Nephron (organoid): Measurements from ENCODE around the gene WIF1.

Experiments
- H3K27ac Mint-ChIP-seq, 3 experiments: 2 replicates each; pipeline ENCODE4 v1.8.0; 2020; ENCODE audit warnings: mixed read lengths in 3 of 3, mild to moderate bottlenecking in 2 of 3, moderate library complexity in 1 of 3
- H3K27me3 Mint-ChIP-seq: 2 replicates; pipeline ENCODE4 v1.8.0; 2021; ENCODE audit warnings: low read depth, mild to moderate bottlenecking, moderate library complexity, mixed read lengths
- H3K36me3 Mint-ChIP-seq: 2 replicates; pipeline ENCODE4 v1.8.0; 2020; ENCODE audit warnings: low read depth, mixed read lengths
- H3K4me1 Mint-ChIP-seq: 2 replicates; pipeline ENCODE4 v1.8.0; 2020; ENCODE audit warnings: mixed read lengths
- H3K4me3 Mint-ChIP-seq, 3 experiments: 2 replicates each; pipeline ENCODE4 v1.8.0; 2020; ENCODE audit warnings: mild to moderate bottlenecking in 3 of 3, mixed read lengths in 3 of 3, moderate library complexity in 2 of 3
- H3K9me3 Mint-ChIP-seq: 2 replicates; pipeline ENCODE4 v1.8.0; 2020; ENCODE audit warnings: mixed read lengths
- TF ChIP-seq, protein P1 (sequence below), 3 experiments: fragments of 200-600 bp; sonication (generic); IDR thresholded peaks; one replicate each; pipeline ENCODE4 v1.5.0; 2021; ENCODE audit warnings: antibody characterized with exemption in 3 of 3; ENCODE audit not compliant: unreplicated experiment in 3 of 3

Gene WIF1

DNA sequence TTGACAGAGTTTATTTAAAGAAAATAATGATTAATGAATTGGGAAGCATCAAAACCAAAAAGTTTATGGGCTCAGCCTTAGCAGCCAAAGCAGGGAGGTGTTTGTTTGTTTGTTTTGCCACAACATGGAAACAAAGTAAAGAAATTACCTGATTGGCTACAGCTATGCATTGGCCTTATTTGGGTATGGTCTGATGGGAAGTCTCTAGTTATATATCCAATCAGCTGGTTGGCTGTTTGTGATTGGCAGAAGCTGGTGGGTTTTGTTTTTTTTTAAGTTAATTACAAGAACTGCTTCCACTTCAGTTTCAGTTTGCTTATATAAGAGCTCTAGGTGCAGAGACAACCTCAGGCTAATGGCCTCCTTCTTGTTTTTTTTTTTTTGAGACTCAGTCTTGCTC lies 43.7 kb upstream of the WIF1 start:
- Mint-ChIP-seq H3K4me3 (no peak overlapping the region), H3K36me3 (no peaks in the 10 kb centered on the region), H3K27me3 (peaks cover 20% of the 10 kb centered on the region), H3K27ac (no peak overlapping the region), H3K9me3 (no peaks in the 10 kb centered on the region), H3K4me1 (no peaks in the 10 kb centered on the region)
- TF ChIP-seq, protein P1, sequence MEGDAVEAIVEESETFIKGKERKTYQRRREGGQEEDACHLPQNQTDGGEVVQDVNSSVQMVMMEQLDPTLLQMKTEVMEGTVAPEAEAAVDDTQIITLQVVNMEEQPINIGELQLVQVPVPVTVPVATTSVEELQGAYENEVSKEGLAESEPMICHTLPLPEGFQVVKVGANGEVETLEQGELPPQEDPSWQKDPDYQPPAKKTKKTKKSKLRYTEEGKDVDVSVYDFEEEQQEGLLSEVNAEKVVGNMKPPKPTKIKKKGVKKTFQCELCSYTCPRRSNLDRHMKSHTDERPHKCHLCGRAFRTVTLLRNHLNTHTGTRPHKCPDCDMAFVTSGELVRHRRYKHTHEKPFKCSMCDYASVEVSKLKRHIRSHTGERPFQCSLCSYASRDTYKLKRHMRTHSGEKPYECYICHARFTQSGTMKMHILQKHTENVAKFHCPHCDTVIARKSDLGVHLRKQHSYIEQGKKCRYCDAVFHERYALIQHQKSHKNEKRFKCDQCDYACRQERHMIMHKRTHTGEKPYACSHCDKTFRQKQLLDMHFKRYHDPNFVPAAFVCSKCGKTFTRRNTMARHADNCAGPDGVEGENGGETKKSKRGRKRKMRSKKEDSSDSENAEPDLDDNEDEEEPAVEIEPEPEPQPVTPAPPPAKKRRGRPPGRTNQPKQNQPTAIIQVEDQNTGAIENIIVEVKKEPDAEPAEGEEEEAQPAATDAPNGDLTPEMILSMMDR (IDR thresholded peaks at IDR 0.05; ENCODE audit: unreplicated experiment in 3 of 3), result no peak

DNA sequence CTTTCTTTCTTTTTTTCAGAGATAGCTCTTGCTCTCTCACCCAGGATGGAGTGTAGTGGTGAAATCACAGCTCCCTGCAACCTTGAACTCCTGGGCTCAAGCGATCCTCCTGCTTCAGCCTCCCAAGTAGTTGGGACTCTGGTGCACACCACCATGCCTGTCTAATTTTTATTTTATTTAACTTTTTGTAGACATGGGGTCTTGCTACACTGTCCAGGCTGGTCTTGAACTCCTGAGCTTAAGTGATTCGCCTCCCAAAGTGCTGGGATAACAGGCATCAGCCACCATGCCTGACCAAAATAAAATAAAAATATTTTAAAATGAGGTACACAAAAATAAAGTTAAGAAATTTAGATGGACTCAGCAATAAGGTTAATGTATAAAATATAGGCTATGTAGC lies 43.1 kb upstream of the WIF1 start:
- TF ChIP-seq, protein P1 (IDR thresholded peaks at IDR 0.05; ENCODE audit: unreplicated experiment in 3 of 3), result no peak
- Mint-ChIP-seq H3K4me1 (no peaks in the 10 kb centered on the region), H3K36me3 (no peaks in the 10 kb centered on the region), H3K27me3 (peaks cover 23% of the 10 kb centered on the region), H3K4me3 (no peak overlapping the region), H3K9me3 (no peaks in the 10 kb centered on the region), H3K27ac (no peak overlapping the region)

DNA sequence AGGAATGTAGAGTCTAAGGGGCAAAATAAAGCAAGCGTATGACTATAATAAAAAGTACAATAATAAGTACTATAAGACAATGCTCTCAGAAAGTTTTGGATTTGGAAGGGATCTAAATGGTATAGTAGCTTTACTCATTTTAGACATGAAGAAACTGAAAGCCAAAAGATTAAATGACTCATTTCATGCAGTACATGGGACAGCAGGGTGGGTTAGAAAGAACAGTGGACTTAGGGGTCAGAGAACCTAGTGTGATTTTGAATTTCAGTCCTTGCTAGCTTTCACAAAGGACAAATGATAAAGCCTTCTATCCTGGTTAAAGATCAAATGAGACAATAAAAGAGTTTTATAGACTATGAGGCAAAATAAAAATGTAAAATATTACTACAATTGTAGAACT lies 41.5 kb upstream of the WIF1 start:
- no peaks in the 10 kb centered on the region for H3K9me3 Mint-ChIP-seq
- no peak overlapping the region for H3K4me3 Mint-ChIP-seq
- peaks cover 23% of the 10 kb centered on the region for H3K27me3 Mint-ChIP-seq
- H3K36me3 Mint-ChIP-seq, result no peaks in the 10 kb centered on the region
- H3K4me1 Mint-ChIP-seq, result no peaks in the 10 kb centered on the region
- no peak overlapping the region for H3K27ac Mint-ChIP-seq
- TF ChIP-seq, protein P1 (IDR thresholded peaks at IDR 0.05; ENCODE audit: unreplicated experiment in 3 of 3), result no peak

DNA sequence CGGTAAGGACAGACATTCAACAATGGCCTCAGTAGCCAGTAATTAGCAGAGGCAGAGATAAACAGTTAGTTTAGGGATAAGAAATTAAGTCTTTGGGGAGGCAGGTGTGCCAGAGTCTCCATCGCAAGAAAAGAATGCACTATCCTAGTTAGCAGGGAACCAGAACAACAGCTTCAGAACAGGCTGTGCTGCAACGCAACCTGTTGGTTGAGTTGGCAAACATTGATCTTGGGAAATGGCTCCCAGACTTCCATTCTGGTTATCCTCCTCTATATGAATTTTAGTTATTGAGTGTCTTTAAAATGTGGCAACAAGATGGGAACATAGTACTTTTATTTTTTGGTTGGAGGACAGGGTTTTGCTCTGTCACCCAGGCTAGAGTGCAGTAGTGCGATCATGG lies 36.0 kb upstream of the WIF1 start:
- peaks cover 20% of the 10 kb centered on the region for H3K27me3 Mint-ChIP-seq
- H3K36me3 Mint-ChIP-seq, result no peaks in the 10 kb centered on the region
- no peaks in the 10 kb centered on the region for H3K4me1 Mint-ChIP-seq
- H3K9me3 Mint-ChIP-seq, result no peaks in the 10 kb centered on the region
- TF ChIP-seq, protein P1 (IDR thresholded peaks at IDR 0.05; ENCODE audit: unreplicated experiment in 3 of 3), result no peak
- no peak overlapping the region for H3K4me3 Mint-ChIP-seq
- no peak overlapping the region for H3K27ac Mint-ChIP-seq

DNA sequence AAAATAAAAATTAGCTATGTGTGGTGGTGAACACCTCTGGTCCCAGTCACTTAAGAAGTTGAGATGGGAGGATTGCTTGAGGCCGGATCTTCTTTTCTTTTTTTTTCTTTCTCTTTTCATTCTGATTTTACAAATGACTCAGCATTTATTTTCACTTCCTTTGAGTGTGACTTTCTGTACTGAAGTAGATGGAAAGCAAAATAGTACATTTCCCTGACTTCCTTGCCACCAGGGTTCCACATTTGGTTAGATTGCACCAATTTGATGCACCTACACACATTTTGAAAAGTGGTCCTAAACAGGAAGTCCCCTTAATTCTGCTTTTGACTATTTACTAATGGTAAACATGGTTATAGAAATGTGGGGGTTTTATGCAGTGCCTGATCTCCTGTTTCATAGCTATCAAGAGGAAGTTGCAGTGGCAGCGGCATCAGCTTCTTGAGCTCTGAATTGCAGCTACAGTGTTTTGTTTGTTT lies 35.3 kb upstream of the WIF1 start:
- peaks cover 17% of the 10 kb centered on the region for H3K27me3 Mint-ChIP-seq

DNA sequence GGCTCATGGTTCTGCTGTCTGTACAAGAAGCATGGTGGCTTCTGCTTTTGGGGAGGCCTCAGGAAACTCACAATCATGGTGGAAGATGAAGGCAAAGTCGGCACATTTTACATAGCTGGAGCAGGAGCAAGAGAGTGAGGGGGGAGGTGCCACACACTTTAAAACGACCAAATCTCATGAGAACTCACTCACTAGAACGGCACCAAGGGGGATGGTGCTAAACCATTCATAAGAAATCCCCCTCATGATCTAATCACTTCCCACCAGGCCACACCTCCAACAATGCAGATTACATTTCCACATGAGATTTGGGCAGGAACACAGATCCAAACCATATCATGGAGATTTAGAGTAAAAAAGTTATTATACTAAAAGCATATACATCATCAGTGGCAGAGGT lies 34.7 kb upstream of the WIF1 start:
- Mint-ChIP-seq H3K9me3 (no peaks in the 10 kb centered on the region), H3K4me1 (no peaks in the 10 kb centered on the region), H3K27ac (no peak overlapping the region), H3K4me3 (no peak overlapping the region), H3K36me3 (no peaks in the 10 kb centered on the region), H3K27me3 (peaks cover 13% of the 10 kb centered on the region)
- TF ChIP-seq, protein P1 (IDR thresholded peaks at IDR 0.05; ENCODE audit: unreplicated experiment in 3 of 3), result no peak

More for the DNA sequence above, 35.3 kb upstream of the WIF1 start:
- Mint-ChIP-seq H3K9me3 (no peaks in the 10 kb centered on the region), H3K4me3 (no peak overlapping the region), H3K4me1 (no peaks in the 10 kb centered on the region), H3K27ac (no peak overlapping the region), H3K36me3 (no peaks in the 10 kb centered on the region)
- TF ChIP-seq, protein P1 (IDR thresholded peaks at IDR 0.05; ENCODE audit: unreplicated experiment in 3 of 3), result no peak
